Chondrocyte (in vitro differentiated cells): ENCODE data around the gene TSPO. TPM values are rescaled to one million over a fixed set of nuclear protein-coding genes. Genes with fewer than 3 reads are reported as not detected.

ENCODE experiments used
- DNase-seq: peaks from one replicate; pipeline ENCODE4 v3.0.0; 2021; ENCODE audit warnings: mixed read lengths, low spot score
- H3K27ac Mint-ChIP-seq: one replicate; pipeline ENCODE4 v1.8.0; 2021; ENCODE audit warnings: mild to moderate bottlenecking, moderate library complexity, mixed read lengths; ENCODE audit not compliant: unreplicated experiment
- H3K27me3 Mint-ChIP-seq: 2 replicates; pipeline ENCODE4 v1.8.0; 2021; ENCODE audit warnings: low read depth, mixed read lengths
- H3K36me3 Mint-ChIP-seq: 2 replicates; pipeline ENCODE4 v1.8.0; 2021; ENCODE audit warnings: low read depth, mixed read lengths
- H3K4me1 Mint-ChIP-seq: 2 replicates; pipeline ENCODE4 v1.8.0; 2021; ENCODE audit warnings: low read depth, mild to moderate bottlenecking, mixed read lengths
- H3K4me3 Mint-ChIP-seq: one replicate; pipeline ENCODE4 v1.8.0; 2021; ENCODE audit warnings: mild to moderate bottlenecking, moderate library complexity, mixed read lengths; ENCODE audit not compliant: unreplicated experiment
- H3K9me3 Mint-ChIP-seq: 2 replicates; pipeline ENCODE4 v1.8.0; 2021; ENCODE audit warnings: low read depth, mixed read lengths
- total RNA-seq: library from RNA; stranded (reverse); gene quantifications from 3 replicates; pipeline ENCODE4 v1.2.1, GENCODE V29; 2021
- TF ChIP-seq, protein P1 (sequence below): fragments of 200-600 bp; sonication (generic); IDR thresholded peaks from 2 replicates; pipeline ENCODE4 v1.5.0; 2021; ENCODE audit warnings: antibody characterized with exemption, mild to moderate bottlenecking, moderate library complexity

Gene TSPO
- total RNA-seq, 1 donor from 2014 or later: 288 TPM

- H3K27me3 Mint-ChIP-seq: no peaks in the 10 kb centered on the region
- H3K27ac Mint-ChIP-seq: no peak overlapping the region
- H3K4me1 Mint-ChIP-seq: peaks cover 27% of the 10 kb centered on the region
- H3K4me3 Mint-ChIP-seq: no peak overlapping the region
- peaks cover 3% of the 10 kb centered on the region for H3K9me3 Mint-ChIP-seq
- no peaks in the 10 kb centered on the region for H3K36me3 Mint-ChIP-seq
- peak; percentile 68 for DNase-seq
- TF ChIP-seq, protein P1, sequence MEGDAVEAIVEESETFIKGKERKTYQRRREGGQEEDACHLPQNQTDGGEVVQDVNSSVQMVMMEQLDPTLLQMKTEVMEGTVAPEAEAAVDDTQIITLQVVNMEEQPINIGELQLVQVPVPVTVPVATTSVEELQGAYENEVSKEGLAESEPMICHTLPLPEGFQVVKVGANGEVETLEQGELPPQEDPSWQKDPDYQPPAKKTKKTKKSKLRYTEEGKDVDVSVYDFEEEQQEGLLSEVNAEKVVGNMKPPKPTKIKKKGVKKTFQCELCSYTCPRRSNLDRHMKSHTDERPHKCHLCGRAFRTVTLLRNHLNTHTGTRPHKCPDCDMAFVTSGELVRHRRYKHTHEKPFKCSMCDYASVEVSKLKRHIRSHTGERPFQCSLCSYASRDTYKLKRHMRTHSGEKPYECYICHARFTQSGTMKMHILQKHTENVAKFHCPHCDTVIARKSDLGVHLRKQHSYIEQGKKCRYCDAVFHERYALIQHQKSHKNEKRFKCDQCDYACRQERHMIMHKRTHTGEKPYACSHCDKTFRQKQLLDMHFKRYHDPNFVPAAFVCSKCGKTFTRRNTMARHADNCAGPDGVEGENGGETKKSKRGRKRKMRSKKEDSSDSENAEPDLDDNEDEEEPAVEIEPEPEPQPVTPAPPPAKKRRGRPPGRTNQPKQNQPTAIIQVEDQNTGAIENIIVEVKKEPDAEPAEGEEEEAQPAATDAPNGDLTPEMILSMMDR: no peak
Observed at GRCh38 chr22:43200555-43200954, 49.2 kb downstream of the TSPO start.

- Mint-ChIP-seq H3K9me3 (peaks cover 3% of the 10 kb centered on the region), H3K36me3 (no peaks in the 10 kb centered on the region), H3K4me1 (peaks cover 25% of the 10 kb centered on the region), H3K27me3 (no peaks in the 10 kb centered on the region), H3K4me3 (no peak overlapping the region), H3K27ac (no peak overlapping the region)
- peak; percentile 75 for DNase-seq
- TF ChIP-seq, protein P1: no peak
Observed at GRCh38 chr22:43201486-43202219, 50.3 kb downstream of the TSPO start.

GRCh38 chr22:43202326-43202725, 51.0 kb downstream of the TSPO start:
- peak; percentile 55 for DNase-seq
- H3K4me1 Mint-ChIP-seq: peaks cover 18% of the 10 kb centered on the region
- H3K9me3 Mint-ChIP-seq: peaks cover 3% of the 10 kb centered on the region
- H3K27ac Mint-ChIP-seq: no peak overlapping the region
- H3K4me3 Mint-ChIP-seq: no peak overlapping the region
- H3K27me3 Mint-ChIP-seq: no peaks in the 10 kb centered on the region
- TF ChIP-seq, protein P1: no peak
- H3K36me3 Mint-ChIP-seq: no peaks in the 10 kb centered on the region

- H3K27ac Mint-ChIP-seq: no peak overlapping the region
- H3K4me3 Mint-ChIP-seq: no peak overlapping the region
- H3K27me3 Mint-ChIP-seq: no peaks in the 10 kb centered on the region
- H3K4me1 Mint-ChIP-seq: peaks cover 14% of the 10 kb centered on the region
- H3K9me3 Mint-ChIP-seq: peaks cover 3% of the 10 kb centered on the region
- TF ChIP-seq, protein P1: no peak
- H3K36me3 Mint-ChIP-seq: no peaks in the 10 kb centered on the region
- DNase-seq: peak; percentile 50
Observed at GRCh38 chr22:43202756-43203410, 51.5 kb downstream of the TSPO start.

- TF ChIP-seq, protein P1: no peak
- Mint-ChIP-seq H3K9me3 (peaks cover 3% of the 10 kb centered on the region), H3K36me3 (no peaks in the 10 kb centered on the region), H3K4me1 (peaks cover 11% of the 10 kb centered on the region), H3K4me3 (no peak overlapping the region), H3K27me3 (no peaks in the 10 kb centered on the region), H3K27ac (no peak overlapping the region)
- DNase-seq: peak; percentile 78
Observed at GRCh38 chr22:43203471-43203981, 52.2 kb downstream of the TSPO start.
